Measurements from ENCODE around the gene ELMO1.

ELMO1 gene

GRCh38 chr7:36931892-36932291 is 516.8 kb downstream of the ELMO1 start:
- no peak for TF ChIP-seq CTCF (IDR thresholded peaks at IDR 0.05; ENCODE audit: extremely low read depth, insufficient read depth, missing control alignments)
- no peak for DNase-seq (ENCODE audit: low spot score)
- in situ Hi-C loops (cut with MboI; ENCODE audit: low pct_unique_long_range_greater_than_20kb, low sequenced_read_pairs, unreplicated experiment): no loop called here

GRCh38 chr7:36929791-36930190 is 518.9 kb downstream of the ELMO1 start:
- no peak for DNase-seq (ENCODE audit: low spot score)
- no peak for TF ChIP-seq CTCF (IDR thresholded peaks at IDR 0.05; ENCODE audit: extremely low read depth, insufficient read depth, missing control alignments)
- in situ Hi-C loops (cut with MboI; ENCODE audit: low pct_unique_long_range_greater_than_20kb, low sequenced_read_pairs, unreplicated experiment): no loop called here

- DNase-seq (ENCODE audit: low spot score): no peak
- no peak for TF ChIP-seq CTCF (IDR thresholded peaks at IDR 0.05; ENCODE audit: extremely low read depth, insufficient read depth, missing control alignments)
- in situ Hi-C loops (cut with MboI; ENCODE audit: low pct_unique_long_range_greater_than_20kb, low sequenced_read_pairs, unreplicated experiment): no loop called here
These were observed 519.9 kb downstream of the ELMO1 start for GRCh38 chr7:36928718-36929117.

- TF ChIP-seq CTCF (IDR thresholded peaks at IDR 0.05; ENCODE audit: extremely low read depth, insufficient read depth, missing control alignments): no peak
- in situ Hi-C loops (cut with MboI; ENCODE audit: low pct_unique_long_range_greater_than_20kb, low sequenced_read_pairs, unreplicated experiment): no loop called here
- no peak for DNase-seq (ENCODE audit: low spot score)
These were observed 520.4 kb downstream of the ELMO1 start for GRCh38 chr7:36928311-36928710.

GRCh38 chr7:36925691-36926090 is 523.0 kb downstream of the ELMO1 start:
- in situ Hi-C loops (cut with MboI; ENCODE audit: low pct_unique_long_range_greater_than_20kb, low sequenced_read_pairs, unreplicated experiment): no loop called here
- no peak for DNase-seq (ENCODE audit: low spot score)
- no peak for TF ChIP-seq CTCF (IDR thresholded peaks at IDR 0.05; ENCODE audit: extremely low read depth, insufficient read depth, missing control alignments)

- DNase-seq (ENCODE audit: low spot score): no peak
- TF ChIP-seq CTCF (IDR thresholded peaks at IDR 0.05; ENCODE audit: extremely low read depth, insufficient read depth, missing control alignments): no peak
- in situ Hi-C loops (cut with MboI; ENCODE audit: low pct_unique_long_range_greater_than_20kb, low sequenced_read_pairs, unreplicated experiment): no loop called here
These were observed 523.5 kb downstream of the ELMO1 start for GRCh38 chr7:36925207-36925606.

GRCh38 chr7:36923943-36924436 is 524.7 kb downstream of the ELMO1 start:
- no peak for DNase-seq (ENCODE audit: low spot score)
- TF ChIP-seq CTCF (IDR thresholded peaks at IDR 0.05; ENCODE audit: extremely low read depth, insufficient read depth, missing control alignments): no peak
- in situ Hi-C loops (cut with MboI; ENCODE audit: low pct_unique_long_range_greater_than_20kb, low sequenced_read_pairs, unreplicated experiment): no loop called here

Measured in GM13977 (cell line).